Activated naive CD8-positive, alpha-beta T cell treated with anti-CD3 and anti-CD28 coated beads for 36 hours (primary cell): ENCODE data around the gene BCKDK. TPM values are rescaled to one million over a fixed set of nuclear protein-coding genes. Genes with fewer than 3 reads are reported as not detected.

Experiments used
- DNase-seq: peaks from one replicate; pipeline ENCODE4 v3.0.0; 2021
- H3K27ac Mint-ChIP-seq: one replicate; pipeline ENCODE4 v1.8.0; 2022; ENCODE audit warnings: mild to moderate bottlenecking, moderate library complexity, mixed read lengths
- H3K27me3 Mint-ChIP-seq: one replicate; pipeline ENCODE4 v1.8.0; 2022; ENCODE audit warnings: mild to moderate bottlenecking, mixed read lengths
- H3K36me3 Mint-ChIP-seq: one replicate; pipeline ENCODE4 v1.8.0; 2021; ENCODE audit warnings: mild to moderate bottlenecking, mixed read lengths
- H3K4me1 Mint-ChIP-seq: one replicate; pipeline ENCODE4 v1.8.0; 2021; ENCODE audit warnings: mixed read lengths
- H3K4me3 Mint-ChIP-seq: one replicate; pipeline ENCODE4 v1.8.0; 2022; ENCODE audit warnings: mild to moderate bottlenecking, moderate library complexity, mixed read lengths
- H3K9me3 Mint-ChIP-seq: one replicate; pipeline ENCODE4 v1.8.0; 2022; ENCODE audit warnings: mixed read lengths
- total RNA-seq, 2 experiments: library from RNA; stranded (reverse); gene quantifications; one replicate each; pipeline ENCODE4 v1.2.3, GENCODE V29; 2021

The BCKDK gene
- total RNA-seq, 2 experiments from 2014 or later: 45.5 to 49.3 TPM

DNA sequence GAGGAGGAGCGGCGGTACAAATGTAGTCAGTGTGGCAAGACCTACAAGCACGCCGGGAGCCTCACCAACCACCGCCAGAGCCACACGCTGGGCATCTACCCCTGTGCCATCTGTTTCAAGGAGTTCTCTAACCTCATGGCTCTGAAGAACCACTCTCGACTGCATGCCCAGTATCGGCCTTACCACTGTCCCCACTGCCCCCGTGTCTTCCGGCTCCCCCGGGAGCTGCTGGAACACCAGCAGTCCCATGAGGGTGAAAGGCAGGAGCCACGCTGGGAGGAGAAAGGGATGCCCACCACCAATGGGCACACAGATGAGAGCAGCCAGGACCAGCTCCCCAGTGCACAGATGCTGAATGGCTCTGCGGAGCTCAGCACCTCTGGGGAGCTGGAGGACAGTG is 31.2 kb upstream of the BCKDK start:
- H3K36me3 Mint-ChIP-seq: peaks cover 25% of the 10 kb centered on the region
- no peaks in the 10 kb centered on the region for H3K9me3 Mint-ChIP-seq
- peaks cover 29% of the 10 kb centered on the region for H3K4me1 Mint-ChIP-seq
- H3K4me3 Mint-ChIP-seq: no peak overlapping the region
- no peak for DNase-seq
- H3K27me3 Mint-ChIP-seq: no peaks in the 10 kb centered on the region
- H3K27ac Mint-ChIP-seq: no peak overlapping the region

DNA sequence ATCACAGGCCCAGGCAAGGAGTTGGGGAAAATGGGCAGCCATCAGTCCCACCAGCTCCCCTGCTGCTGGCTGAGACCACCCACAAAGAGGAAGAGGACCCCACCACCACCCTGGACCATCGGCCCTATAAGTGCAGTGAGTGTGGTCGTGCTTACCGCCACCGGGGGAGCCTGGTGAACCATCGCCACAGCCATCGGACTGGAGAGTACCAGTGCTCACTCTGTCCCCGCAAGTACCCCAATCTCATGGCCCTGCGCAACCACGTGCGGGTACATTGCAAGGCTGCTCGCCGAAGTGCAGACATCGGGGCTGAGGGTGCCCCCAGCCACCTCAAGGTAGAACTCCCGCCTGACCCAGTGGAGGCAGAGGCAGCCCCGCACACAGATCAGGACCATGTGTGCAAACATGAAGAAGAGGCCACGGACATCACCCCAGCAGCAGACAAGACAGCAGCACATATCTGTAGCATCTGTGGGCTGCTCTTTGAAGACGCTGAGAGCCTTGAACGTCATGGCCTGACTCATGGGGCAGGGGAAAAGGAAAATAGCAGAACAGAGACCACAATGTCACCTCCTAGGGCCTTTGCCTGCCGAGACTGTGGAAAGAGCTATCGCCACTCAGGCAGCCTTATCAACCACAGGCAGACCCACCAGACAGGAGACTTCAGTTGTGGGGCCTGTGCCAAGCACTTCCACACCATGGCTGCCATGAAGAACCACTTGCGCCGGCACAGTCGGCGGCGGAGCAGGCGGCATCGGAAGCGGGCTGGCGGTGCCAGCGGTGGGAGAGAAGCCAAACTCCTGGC is 30.4 kb upstream of the BCKDK start:
- no peak overlapping the region for H3K27ac Mint-ChIP-seq
- peaks cover 20% of the 10 kb centered on the region for H3K36me3 Mint-ChIP-seq
- no peak overlapping the region for H3K4me3 Mint-ChIP-seq
- no peak for DNase-seq
- no peaks in the 10 kb centered on the region for H3K9me3 Mint-ChIP-seq
- no peaks in the 10 kb centered on the region for H3K27me3 Mint-ChIP-seq
- peaks cover 27% of the 10 kb centered on the region for H3K4me1 Mint-ChIP-seq

DNA sequence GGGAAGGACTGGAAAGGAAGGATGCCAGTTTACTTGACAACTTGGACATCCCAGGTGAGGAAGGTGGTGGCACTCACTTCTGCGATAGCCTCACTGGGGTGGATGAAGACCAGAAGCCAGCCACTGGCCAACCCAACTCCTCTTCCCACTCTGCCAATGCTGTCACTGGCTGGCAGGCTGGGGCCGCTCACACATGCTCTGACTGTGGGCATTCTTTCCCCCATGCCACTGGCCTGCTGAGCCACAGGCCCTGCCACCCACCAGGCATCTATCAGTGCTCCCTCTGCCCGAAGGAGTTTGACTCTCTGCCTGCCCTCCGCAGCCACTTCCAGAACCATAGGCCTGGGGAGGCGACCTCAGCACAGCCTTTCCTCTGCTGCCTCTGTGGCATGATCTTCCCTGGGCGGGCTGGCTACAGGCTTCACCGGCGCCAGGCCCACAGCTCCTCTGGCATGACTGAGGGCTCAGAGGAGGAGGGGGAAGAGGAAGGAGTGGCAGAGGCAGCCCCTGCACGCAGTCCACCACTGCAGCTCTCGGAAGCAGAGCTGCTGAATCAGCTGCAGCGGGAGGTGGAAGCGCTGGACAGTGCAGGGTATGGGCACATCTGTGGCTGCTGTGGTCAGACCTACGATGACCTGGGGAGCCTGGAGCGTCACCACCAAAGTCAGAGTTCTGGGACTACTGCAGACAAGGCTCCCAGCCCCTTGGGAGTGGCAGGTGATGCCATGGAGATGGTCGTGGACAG is 29.4 kb upstream of the BCKDK start:
- no peak for DNase-seq
- H3K27ac Mint-ChIP-seq: no peak overlapping the region
- no peak overlapping the region for H3K4me3 Mint-ChIP-seq
- H3K27me3 Mint-ChIP-seq: no peaks in the 10 kb centered on the region
- H3K4me1 Mint-ChIP-seq: peaks cover 27% of the 10 kb centered on the region
- H3K36me3 Mint-ChIP-seq: peaks cover 18% of the 10 kb centered on the region
- H3K9me3 Mint-ChIP-seq: no peaks in the 10 kb centered on the region

DNA sequence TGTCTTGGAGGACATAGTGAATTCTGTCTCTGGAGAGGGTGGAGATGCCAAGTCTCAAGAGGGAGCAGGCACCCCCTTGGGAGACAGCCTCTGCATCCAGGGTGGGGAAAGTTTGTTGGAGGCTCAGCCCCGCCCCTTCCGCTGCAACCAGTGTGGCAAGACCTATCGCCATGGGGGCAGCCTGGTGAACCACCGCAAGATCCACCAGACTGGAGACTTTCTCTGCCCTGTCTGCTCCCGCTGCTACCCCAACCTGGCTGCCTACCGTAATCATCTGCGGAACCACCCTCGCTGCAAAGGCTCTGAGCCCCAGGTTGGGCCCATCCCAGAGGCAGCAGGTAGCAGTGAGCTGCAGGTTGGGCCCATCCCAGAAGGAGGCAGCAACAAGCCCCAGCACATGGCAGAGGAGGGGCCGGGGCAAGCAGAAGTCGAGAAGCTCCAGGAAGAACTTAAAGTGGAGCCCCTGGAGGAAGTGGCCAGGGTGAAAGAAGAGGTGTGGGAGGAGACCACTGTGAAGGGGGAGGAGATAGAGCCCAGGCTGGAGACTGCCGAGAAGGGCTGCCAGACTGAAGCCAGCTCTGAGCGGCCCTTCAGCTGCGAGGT is 28.7 kb upstream of the BCKDK start:
- peak overlapping the region; percentile 48 for H3K27ac Mint-ChIP-seq
- peaks cover 18% of the 10 kb centered on the region for H3K36me3 Mint-ChIP-seq
- H3K4me3 Mint-ChIP-seq: no peak overlapping the region
- H3K9me3 Mint-ChIP-seq: no peaks in the 10 kb centered on the region
- peaks cover 27% of the 10 kb centered on the region for H3K4me1 Mint-ChIP-seq
- H3K27me3 Mint-ChIP-seq: no peaks in the 10 kb centered on the region
- no peak for DNase-seq

DNA sequence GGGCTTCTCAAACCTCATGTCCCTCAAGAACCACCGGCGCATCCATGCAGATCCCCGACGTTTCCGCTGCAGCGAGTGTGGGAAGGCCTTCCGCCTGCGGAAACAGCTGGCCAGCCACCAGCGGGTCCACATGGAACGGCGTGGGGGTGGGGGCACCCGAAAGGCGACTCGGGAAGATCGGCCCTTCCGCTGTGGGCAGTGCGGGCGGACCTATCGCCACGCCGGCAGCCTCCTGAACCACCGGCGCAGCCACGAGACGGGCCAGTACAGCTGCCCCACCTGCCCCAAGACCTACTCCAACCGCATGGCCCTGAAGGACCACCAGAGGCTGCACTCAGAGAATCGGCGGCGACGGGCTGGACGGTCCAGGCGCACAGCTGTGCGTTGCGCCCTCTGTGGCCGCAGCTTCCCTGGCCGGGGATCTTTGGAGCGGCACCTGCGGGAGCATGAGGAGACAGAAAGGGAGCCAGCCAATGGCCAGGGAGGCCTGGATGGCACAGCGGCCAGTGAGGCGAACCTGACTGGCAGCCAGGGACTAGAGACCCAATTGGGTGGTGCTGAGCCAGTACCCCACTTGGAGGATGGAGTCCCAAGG is 28.1 kb upstream of the BCKDK start:
- H3K36me3 Mint-ChIP-seq: peaks cover 13% of the 10 kb centered on the region
- DNase-seq: no peak
- H3K27me3 Mint-ChIP-seq: no peaks in the 10 kb centered on the region
- no peaks in the 10 kb centered on the region for H3K9me3 Mint-ChIP-seq
- no peak overlapping the region for H3K27ac Mint-ChIP-seq
- H3K4me1 Mint-ChIP-seq: peaks cover 24% of the 10 kb centered on the region
- H3K4me3 Mint-ChIP-seq: no peak overlapping the region

DNA sequence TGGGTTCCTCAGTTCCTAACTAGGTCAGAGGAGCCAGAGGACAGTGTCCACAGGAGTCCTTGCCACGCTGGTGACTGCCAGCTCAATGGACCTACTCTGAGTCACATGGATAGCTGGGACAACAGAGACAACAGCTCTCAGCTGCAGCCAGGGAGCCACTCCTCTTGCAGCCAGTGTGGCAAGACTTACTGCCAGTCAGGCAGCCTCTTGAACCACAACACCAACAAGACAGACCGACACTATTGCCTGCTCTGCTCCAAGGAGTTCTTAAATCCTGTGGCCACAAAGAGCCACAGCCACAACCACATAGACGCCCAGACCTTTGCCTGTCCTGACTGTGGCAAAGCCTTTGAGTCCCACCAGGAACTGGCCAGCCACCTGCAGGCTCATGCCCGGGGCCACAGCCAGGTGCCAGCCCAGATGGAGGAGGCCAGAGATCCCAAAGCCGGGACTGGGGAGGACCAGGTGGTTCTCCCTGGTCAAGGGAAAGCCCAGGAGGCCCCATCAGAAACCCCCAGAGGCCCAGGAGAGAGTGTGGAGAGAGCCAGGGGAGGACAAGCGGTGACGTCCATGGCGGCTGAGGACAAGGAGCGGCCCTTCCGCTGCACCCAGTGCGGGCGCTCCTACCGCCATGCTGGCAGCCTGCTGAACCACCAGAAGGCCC is 27.3 kb upstream of the BCKDK start:
- Mint-ChIP-seq H3K36me3 (peaks cover 13% of the 10 kb centered on the region), H3K4me3 (no peak overlapping the region), H3K27ac (no peak overlapping the region), H3K9me3 (no peaks in the 10 kb centered on the region), H3K4me1 (peaks cover 18% of the 10 kb centered on the region), H3K27me3 (no peaks in the 10 kb centered on the region)
- DNase-seq: no peak

DNA sequence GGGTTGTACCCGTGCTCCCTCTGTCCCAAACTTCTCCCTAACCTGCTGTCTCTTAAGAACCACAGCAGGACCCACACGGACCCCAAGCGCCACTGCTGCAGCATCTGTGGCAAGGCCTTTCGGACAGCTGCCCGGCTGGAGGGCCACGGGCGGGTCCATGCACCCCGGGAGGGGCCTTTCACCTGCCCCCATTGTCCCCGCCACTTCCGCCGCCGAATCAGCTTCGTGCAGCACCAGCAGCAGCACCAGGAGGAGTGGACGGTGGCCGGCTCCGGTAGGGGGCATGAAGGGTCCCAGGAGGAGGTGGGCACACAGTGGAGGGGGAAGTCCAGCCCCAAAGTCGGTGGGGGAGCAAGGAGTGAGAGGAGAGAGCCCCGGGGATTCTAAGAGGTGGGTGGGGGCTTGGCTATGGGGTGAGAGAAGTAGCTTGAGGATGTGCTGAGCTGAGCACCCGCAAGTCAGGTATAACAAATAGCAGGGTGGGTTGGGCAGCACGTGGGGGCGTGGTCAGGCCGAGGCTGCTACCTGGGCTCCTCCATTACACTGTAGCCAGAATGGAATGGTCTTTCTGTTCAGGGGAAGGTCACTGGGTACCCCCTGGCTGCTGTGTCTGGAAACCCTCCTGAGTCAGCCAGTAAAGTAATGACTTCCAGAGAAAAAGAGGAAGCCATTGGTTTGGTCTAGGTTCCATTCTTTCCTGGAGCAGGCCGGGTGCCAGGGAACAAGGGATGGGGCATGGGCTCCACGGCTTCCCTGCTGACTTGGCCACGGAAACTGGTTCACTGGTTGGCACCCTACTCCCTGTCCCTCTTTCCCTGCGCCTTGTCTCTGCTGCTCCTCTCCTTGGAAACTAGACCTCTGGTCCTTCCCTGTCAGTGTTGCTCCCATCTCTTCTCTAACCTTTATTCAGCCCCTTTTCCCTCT is 26.5 kb upstream of the BCKDK start:
- Mint-ChIP-seq H3K27me3 (no peaks in the 10 kb centered on the region), H3K36me3 (peaks cover 13% of the 10 kb centered on the region), H3K9me3 (no peaks in the 10 kb centered on the region), H3K4me1 (peaks cover 14% of the 10 kb centered on the region), H3K4me3 (no peak overlapping the region), H3K27ac (peak overlapping the region; percentile 57)
- no peak for DNase-seq

DNA sequence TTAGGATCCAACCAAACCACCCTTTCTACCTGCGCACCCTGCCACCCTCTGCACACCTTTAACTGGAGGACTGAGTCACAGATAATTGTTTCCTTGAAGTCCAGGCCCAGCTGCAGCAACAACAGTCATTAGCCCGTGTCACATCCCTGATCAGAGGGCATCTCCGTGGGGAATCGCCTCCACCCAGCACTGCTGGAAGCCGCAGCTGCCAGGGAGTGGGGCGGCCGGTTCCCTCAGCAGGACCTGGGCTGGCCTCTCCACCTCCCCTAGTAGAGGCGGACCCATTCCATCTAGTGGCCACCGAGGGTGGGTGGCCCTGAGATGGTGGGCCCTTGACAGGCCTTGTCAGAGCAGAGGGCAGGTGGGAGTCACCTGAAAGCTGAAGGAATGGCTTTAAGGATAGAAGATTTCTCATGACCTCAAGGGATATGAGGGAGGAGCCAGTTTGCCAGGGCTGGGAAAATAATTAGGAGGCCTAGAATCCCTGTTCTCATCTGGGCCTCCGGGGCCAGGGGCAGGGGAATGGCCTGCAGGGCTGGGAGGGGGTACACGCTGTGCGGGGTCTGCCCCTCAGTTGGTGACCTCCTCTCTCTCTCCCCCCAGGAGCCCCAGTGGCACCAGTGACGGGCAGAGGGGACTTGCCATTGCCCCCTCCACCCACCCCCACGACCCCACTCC is 25.7 kb upstream of the BCKDK start:
- Mint-ChIP-seq H3K27ac (peak overlapping the region; percentile 57), H3K4me1 (peaks cover 14% of the 10 kb centered on the region), H3K9me3 (no peaks in the 10 kb centered on the region)

DNA sequence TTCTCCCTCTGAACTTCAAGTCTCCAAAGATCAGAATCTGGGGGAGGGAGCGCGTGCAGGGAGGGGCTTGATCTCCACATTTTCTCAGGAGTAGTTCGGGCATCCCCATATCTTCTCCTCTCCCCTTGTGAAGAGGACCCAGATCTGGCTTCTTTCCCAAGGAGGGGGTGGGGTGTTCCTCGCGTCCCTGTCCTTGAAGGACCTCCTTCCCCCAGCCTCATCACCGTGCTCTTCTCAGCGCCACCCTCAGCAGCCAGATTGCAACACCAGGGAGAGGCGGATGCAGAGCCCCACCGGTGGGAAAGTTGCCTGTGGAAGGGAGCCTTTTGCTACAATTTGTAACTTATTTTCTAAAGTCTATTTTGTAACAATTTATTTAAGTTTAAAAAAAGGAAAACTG is 25.1 kb upstream of the BCKDK start:
- no peak for DNase-seq
- Mint-ChIP-seq H3K27me3 (no peaks in the 10 kb centered on the region), H3K9me3 (no peaks in the 10 kb centered on the region), H3K4me1 (peaks cover 11% of the 10 kb centered on the region), H3K4me3 (no peak overlapping the region), H3K27ac (no peak overlapping the region), H3K36me3 (peaks cover 8% of the 10 kb centered on the region)

More for the DNA sequence above, 25.7 kb upstream of the BCKDK start:
- H3K27me3 Mint-ChIP-seq: no peaks in the 10 kb centered on the region
- DNase-seq: no peak
- no peak overlapping the region for H3K4me3 Mint-ChIP-seq
- H3K36me3 Mint-ChIP-seq: peaks cover 13% of the 10 kb centered on the region

DNA sequence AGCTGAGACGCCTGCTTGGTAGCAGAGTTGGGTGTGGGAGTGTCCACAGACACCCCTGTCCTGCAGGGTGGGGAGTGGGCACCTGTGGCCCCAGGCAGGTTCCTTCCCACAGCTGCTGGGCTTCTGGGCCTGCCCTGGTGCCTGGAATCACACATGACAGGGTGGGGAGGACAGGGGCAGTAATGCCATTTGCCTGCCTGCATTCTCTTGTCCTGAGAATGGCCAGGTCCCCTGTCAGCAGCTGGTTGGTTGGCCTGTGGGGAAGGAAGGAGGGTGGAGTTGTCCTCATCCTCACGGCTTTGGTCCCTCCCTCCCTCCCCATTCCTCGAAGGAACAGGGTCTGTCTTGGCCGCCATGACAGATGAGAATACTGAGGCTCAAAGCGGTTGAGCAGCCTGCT is 24.6 kb upstream of the BCKDK start:
- Mint-ChIP-seq H3K4me1 (peaks cover 10% of the 10 kb centered on the region), H3K9me3 (no peaks in the 10 kb centered on the region), H3K4me3 (no peak overlapping the region), H3K27ac (no peak overlapping the region), H3K36me3 (peaks cover 6% of the 10 kb centered on the region), H3K27me3 (no peaks in the 10 kb centered on the region)
- no peak for DNase-seq

DNA sequence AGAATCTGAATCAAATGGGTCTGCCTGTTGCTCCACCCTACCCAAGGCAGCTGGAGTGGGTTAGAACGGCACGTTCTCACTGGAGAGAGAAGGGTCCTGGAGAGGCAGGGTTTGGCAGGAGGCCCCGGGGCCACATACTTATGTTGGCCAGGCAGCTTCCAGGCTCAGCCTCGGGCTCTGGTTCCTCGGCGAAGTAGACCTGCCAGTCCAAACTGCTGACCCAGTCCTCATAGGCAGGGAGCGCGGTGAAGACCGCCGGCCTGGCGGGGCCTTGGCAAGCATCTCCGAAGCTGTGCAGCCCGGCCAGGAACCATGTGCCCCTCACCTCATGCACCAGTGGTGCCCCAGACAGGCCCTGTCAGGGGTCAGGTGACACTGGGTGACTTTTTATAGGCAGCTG is 24.2 kb upstream of the BCKDK start:
- Mint-ChIP-seq H3K36me3 (peaks cover 6% of the 10 kb centered on the region), H3K4me3 (no peak overlapping the region), H3K4me1 (peaks cover 10% of the 10 kb centered on the region), H3K27ac (no peak overlapping the region), H3K9me3 (no peaks in the 10 kb centered on the region), H3K27me3 (no peaks in the 10 kb centered on the region)
- no peak for DNase-seq

DNA sequence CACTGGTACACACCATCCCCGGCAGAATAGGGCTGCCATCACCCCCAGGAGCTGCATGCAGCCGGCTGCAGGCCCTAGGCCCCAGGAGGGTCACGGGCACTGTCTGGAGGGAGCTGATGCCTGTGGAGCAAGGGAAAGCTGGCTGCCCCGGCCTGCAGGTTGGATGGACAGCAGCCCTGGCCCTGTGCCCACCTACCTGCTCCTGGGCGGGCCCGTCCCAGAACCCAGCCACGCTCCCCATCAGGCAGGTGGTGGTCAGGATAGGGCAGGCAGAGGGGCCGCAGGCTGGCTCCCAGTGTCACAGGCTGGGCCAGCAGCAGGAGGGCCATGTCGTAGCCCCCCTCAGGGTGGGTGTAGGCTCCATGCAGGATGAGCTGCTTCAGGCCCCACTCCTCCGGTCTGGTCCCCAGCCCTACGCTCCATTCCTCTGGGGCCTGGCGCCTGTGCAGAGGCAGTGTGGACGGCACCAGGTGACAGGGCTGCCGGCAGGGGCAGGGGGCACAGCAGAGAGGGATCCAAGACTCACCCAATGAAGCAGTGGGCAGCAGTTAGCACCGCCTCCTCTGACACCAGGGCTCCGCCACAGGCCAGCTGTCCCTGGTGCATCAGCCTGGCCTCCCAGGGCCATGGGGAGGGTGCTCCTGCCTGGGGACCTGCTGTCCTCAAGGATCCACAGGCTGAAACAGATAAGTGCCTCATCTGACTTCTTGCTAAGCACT is 23.4 kb upstream of the BCKDK start:
- H3K27me3 Mint-ChIP-seq: no peaks in the 10 kb centered on the region
- no peak overlapping the region for H3K4me3 Mint-ChIP-seq
- no peaks in the 10 kb centered on the region for H3K9me3 Mint-ChIP-seq
- DNase-seq: no peak
- H3K36me3 Mint-ChIP-seq: peaks cover 4% of the 10 kb centered on the region
- H3K27ac Mint-ChIP-seq: no peak overlapping the region
- H3K4me1 Mint-ChIP-seq: peaks cover 7% of the 10 kb centered on the region

DNA sequence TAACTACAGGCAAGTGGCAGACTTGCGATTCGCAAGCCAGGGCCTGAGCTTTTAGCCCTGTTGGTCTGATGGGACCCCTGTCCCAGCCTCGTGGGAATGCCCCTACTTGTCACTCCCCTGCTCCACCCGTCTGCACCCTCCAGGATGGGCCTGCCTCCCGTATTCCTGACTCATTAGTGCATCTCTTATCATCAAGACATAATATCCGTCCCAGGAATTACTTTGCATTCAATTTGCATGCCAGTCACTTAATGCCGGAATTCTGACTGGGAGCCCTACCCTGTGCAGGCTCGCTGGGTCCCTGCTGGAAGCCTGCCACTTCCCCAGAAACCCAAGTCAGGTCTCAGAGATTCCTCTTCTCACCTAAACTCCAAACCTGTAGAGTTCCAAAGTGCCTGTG is 22.8 kb upstream of the BCKDK start:
- Mint-ChIP-seq H3K36me3 (peaks cover 2% of the 10 kb centered on the region), H3K4me1 (peaks cover 7% of the 10 kb centered on the region), H3K27ac (peak overlapping the region; percentile 45), H3K27me3 (no peaks in the 10 kb centered on the region), H3K9me3 (no peaks in the 10 kb centered on the region), H3K4me3 (no peak overlapping the region)
- DNase-seq: no peak
